T follicular helper cell (primary cell): ENCODE results near the gene ARTN.

ENCODE experiments used
- DNase-seq: peaks from one replicate; pipeline ENCODE4 v3.0.0-alpha.2; 2020; ENCODE audit warnings: low read depth

ARTN gene

DNA sequence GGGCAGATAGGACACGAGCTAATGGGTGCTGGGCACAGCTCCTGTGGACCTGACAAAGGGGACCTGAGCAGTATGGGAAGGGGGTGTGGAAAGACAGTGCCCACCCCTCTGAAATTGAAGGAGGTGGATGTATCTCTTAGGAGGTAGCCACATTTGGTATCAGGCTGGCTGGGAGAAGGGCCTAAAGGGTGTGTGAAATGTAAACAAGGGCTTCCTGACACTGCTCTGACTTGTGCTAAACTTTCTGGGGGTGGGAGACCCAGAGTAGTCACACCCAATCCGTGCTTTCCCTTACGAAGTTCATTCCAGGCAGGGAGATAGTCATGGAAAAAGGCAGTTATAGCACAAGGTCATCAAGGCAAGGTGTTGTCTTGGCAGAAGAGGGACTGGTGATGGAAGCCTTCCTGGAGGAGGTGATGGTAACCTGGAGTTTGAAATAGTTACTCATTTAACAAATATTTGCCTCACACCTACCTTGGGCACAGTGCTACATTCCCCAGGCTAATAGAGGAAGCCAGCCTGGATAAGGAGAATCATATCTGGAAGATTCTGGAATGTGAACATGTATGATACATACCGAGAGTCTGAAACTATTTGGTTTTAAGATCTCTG is 52.5 kb downstream of the ARTN start:
- no peak for DNase-seq

- no peak for DNase-seq
Measured at GRCh38 chr1:43986712-43987111, 53.1 kb downstream of the ARTN start.
